Mesendoderm (in vitro differentiated cells): ENCODE data around the gene NUMB. TPM values are rescaled to one million over a fixed set of nuclear protein-coding genes. Genes with fewer than 3 reads are reported as not detected.
A peak's percentile ranks its signal among the peaks of the same experiment; 100 is the strongest.

Experiments
- DNase-seq: peaks from one replicate; pipeline ENCODE4 v3.0.0; 2013
- H2AK5ac ChIP-seq: 2 replicates; pipeline ENCODE4 v1.6.1; 2013; ENCODE audit warnings: low read length, inconsistent platforms
- H2BK120ac ChIP-seq: 2 replicates; pipeline ENCODE4 v1.6.1; 2013; ENCODE audit warnings: low read depth, mild to moderate bottlenecking, low read length, moderate library complexity, mixed read lengths
- H2BK15ac ChIP-seq: replicated peaks from 2 replicates; pipeline ENCODE4 v1.6.1; 2013; ENCODE audit warnings: low read depth, mild to moderate bottlenecking, moderate library complexity
- H2BK5ac ChIP-seq: 2 replicates; pipeline ENCODE4 v1.6.1; 2013; ENCODE audit warnings: low read length, inconsistent platforms
- H3K18ac ChIP-seq: 2 replicates; pipeline ENCODE4 v1.6.1; 2013; ENCODE audit warnings: mild to moderate bottlenecking, low read length, mixed read lengths
- H3K23ac ChIP-seq: one replicate; pipeline ENCODE4 v1.6.1; 2013; ENCODE audit warnings: low read length
- H3K27ac ChIP-seq: 2 replicates; pipeline ENCODE4 v1.5.1; 2013; ENCODE audit warnings: low read depth, mild to moderate bottlenecking, inconsistent platforms, low read length, moderate library complexity
- H3K27me3 ChIP-seq: 2 replicates; pipeline ENCODE4 v1.6.1; 2013; ENCODE audit warnings: low read length, control low read depth, mild to moderate bottlenecking, inconsistent platforms; ENCODE audit not compliant: insufficient read depth, poor library complexity
- H3K36me3 ChIP-seq: 2 replicates; pipeline ENCODE4 v1.6.1; 2013; ENCODE audit warnings: low read length, inconsistent platforms; ENCODE audit not compliant: control insufficient read depth, insufficient read depth
- H3K4ac ChIP-seq: one replicate; pipeline ENCODE4 v1.6.1; 2013; ENCODE audit warnings: low read depth, mild to moderate bottlenecking, low read length, moderate library complexity
- H3K4me1 ChIP-seq: 2 replicates; pipeline ENCODE4 v1.6.1; 2013; ENCODE audit warnings: low read depth, low read length, inconsistent platforms; ENCODE audit not compliant: control insufficient read depth
- H3K4me2 ChIP-seq: 2 replicates; pipeline ENCODE4 v1.6.1; 2013; ENCODE audit warnings: low read length
- H3K4me3 ChIP-seq: 2 replicates; pipeline ENCODE4 v1.5.1; 2013; ENCODE audit warnings: mild to moderate bottlenecking, low read length
- H3K56ac ChIP-seq: one replicate; pipeline ENCODE4 v1.6.1; 2013; ENCODE audit warnings: low read length
- H3K79me1 ChIP-seq: 2 replicates; pipeline ENCODE4 v1.6.1; 2013; ENCODE audit warnings: low read length, inconsistent platforms
- H3K79me2 ChIP-seq: 2 replicates; pipeline ENCODE4 v1.6.1; 2013; ENCODE audit warnings: mild to moderate bottlenecking, low read length; ENCODE audit not compliant: control insufficient read depth, insufficient read depth
- H3K9ac ChIP-seq: 2 replicates; pipeline ENCODE4 v1.6.1; 2013; ENCODE audit warnings: low read length, inconsistent platforms
- H4K5ac ChIP-seq: one replicate; pipeline ENCODE4 v1.6.1; 2013; ENCODE audit warnings: low read length
- H4K8ac ChIP-seq: one replicate; pipeline ENCODE4 v1.6.1; 2013; ENCODE audit warnings: low read depth, mild to moderate bottlenecking, control low read depth, low read length, moderate library complexity
- WGBS: extraction: QIAGEN DNeasy Blood & Tissue Kit; methylation state at CpG from one replicate; pipeline ENCODE4 v1.1.7; 2013; ENCODE audit warnings: low lambda C conversion rate, missing lambda C conversion rate; ENCODE audit not compliant: insufficient coverage; ENCODE audit errors: extremely low coverage; 5-methylcytosine and 5-hydroxymethylcytosine counted together
- small RNA-seq: library from polyadenylated mRNA; stranded (forward); fragments of <200 nt; extraction: miRNeasy Mini kit (QIAGEN cat#:217004); gene quantifications from one replicate; pipeline ENCODE3, GENCODE V24; 2013; ENCODE audit not compliant: insufficient read depth

The NUMB gene

DNA sequence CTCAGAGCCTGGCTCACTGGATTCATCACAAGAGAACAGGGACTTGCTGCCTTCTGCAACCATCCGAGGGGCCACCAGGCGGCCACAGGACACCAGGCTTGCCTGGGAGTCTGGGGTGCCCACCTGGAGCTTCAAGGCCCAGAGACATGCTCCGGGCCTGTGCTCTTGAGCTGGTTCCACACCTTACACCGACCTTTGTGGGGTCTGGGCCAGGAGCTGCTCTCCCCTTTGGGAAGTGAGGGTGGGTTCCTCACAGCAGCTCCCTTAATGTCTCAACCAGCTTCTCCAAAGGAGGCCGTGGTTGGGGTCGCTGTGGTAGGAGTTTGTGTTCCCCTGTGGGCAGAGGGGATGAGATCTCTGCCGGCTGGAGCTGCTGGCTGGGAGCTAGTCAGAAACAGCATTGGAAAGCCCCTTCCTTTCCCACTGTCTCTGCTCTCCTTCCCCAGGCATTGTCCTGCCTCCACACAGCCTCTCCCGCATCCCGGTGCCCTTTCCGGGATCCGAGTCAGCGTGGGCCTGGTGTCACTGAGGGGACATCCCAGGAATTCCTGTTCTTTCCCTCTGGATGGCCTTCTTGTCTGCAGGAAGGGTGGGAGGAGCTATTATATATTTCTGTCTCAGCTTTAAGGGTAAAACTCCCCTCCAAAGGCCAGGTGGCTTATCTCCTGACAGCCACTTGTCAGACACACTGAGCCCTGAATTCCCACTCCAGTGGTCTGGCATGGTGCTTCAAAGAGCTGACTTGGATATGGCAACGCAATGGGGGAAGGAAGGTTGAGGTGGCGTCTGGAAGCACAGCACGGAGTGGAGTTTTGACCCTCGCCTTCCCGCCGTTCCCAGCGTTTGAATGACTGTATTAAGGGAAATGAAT, 226.1 kb downstream of the NUMB start:
- peak; percentile 81 for DNase-seq
- Histone ChIP-seq H3K18ac (peak overlapping the region; percentile 40), H4K5ac (no peak overlapping the region), H2BK120ac (no peak overlapping the region), H3K4me3 (no peak overlapping the region), H3K56ac (no peak overlapping the region), H3K4me2 (no peak overlapping the region), H3K4ac (no peak overlapping the region), H3K79me1 (no peaks in the 10 kb centered on the region), H3K79me2 (no peaks in the 10 kb centered on the region), H2AK5ac (no peak overlapping the region), H3K9ac (peak overlapping the region; percentile 23), H3K23ac (peak overlapping the region; percentile 34), H2BK15ac (no peak overlapping the region), H3K27me3 (peaks cover 7% of the 10 kb centered on the region), H4K8ac (no peak overlapping the region), H2BK5ac (no peak overlapping the region), H3K27ac (peak overlapping the region; percentile 30), H3K4me1 (peaks cover 5% of the 10 kb centered on the region), H3K36me3 (no peaks in the 10 kb centered on the region)
- no CpG with 5 or more reads among the region's 19 CpGs for WGBS

DNA sequence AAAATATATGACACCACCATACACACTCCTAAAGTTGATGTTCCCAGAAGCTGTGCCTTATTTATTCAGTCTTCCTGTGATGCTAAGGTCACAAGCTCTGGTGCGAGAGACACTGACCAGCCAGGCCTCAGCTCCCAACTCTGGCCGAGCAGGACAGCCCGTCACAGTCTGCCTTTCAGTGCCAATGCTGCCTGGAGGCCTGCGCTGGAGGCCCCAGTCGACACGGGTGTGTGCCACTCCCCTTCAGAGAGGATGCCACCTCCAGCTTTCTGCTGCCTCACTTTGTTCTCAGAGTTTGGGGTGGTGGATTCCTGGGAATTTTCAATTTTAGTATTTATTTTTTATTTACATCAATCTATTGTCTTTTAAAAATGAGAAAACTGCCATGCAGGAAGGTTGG, 228.3 kb downstream of the NUMB start:
- Histone ChIP-seq H4K5ac (no peak overlapping the region), H3K9ac (no peak overlapping the region)

DNA sequence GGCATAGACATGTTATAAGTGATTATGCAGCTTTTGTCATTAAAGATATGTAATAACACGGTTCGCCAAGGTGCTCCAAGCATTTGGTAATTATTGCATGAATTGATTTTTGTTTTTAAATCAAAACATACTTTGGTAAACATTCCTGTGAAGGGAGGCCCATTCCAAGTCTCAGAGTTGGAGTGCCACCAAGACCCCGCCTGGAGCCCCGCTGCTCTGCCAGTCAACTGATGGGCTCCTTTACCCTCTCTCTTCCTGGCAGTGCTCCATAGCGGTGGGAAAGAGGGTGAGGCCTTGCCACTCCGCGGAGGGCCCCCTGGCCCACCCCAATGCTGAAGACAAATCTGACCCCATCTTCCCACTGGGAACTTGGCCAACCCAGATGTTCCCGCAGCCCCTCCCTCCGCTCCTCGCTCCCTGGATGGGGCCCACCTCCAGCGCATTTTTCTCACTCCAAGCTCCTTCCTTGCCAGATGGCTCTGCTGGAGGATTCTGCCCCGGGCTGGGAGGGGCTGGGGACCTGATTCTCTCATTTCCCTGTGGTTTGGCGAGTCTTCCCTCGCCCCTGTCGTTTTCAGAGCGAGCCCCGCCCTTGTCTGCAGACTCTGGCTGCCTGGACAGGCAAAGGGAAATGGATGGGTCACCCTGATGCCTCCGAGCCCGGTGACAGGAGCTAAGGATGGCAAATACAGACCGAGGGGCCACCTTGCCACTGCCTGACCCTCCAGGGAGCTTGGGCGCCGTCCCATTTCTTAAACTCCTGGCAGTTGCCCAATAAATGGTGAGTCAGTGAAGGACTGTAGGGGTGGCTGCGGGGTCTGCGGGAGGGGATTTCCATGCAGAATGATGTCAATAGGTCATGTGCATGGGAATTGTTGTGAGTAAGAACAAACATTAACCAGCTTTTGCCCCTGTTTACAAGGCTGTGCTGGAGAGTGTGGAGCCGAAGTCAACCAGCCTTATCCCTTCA, 230.2 kb downstream of the NUMB start:
- Histone ChIP-seq H3K4me2 (no peak overlapping the region), H2BK120ac (no peak overlapping the region), H3K27ac (no peak overlapping the region), H3K4me1 (no peaks in the 10 kb centered on the region), H3K4ac (no peak overlapping the region), H3K27me3 (no peaks in the 10 kb centered on the region), H3K4me3 (no peak overlapping the region), H4K5ac (no peak overlapping the region), H3K9ac (no peak overlapping the region), H3K23ac (no peak overlapping the region), H3K36me3 (no peaks in the 10 kb centered on the region), H3K18ac (no peak overlapping the region), H4K8ac (no peak overlapping the region), H2BK5ac (no peak overlapping the region), H2BK15ac (no peak overlapping the region), H2AK5ac (no peak overlapping the region), H3K79me1 (no peaks in the 10 kb centered on the region), H3K56ac (no peak overlapping the region), H3K79me2 (no peaks in the 10 kb centered on the region)
- no CpG with 5 or more reads among the region's 25 CpGs for WGBS
- DNase-seq, result peak; percentile 27

More for the DNA sequence above, 228.3 kb downstream of the NUMB start:
- no CpG with 5 or more reads among the region's 6 CpGs for WGBS
- H3K27ac ChIP-seq, result no peak overlapping the region
- H2BK5ac ChIP-seq, result no peak overlapping the region
- H2BK120ac ChIP-seq, result no peak overlapping the region
- peaks cover 1% of the 10 kb centered on the region for H3K4me1 ChIP-seq
- H3K4me2 ChIP-seq, result no peak overlapping the region
- no peaks in the 10 kb centered on the region for H3K36me3 ChIP-seq
- H3K27me3 ChIP-seq, result no peaks in the 10 kb centered on the region
- no peaks in the 10 kb centered on the region for H3K79me2 ChIP-seq
- H3K4ac ChIP-seq, result no peak overlapping the region
- H2AK5ac ChIP-seq, result no peak overlapping the region
- H3K4me3 ChIP-seq, result no peak overlapping the region
- no peak overlapping the region for H2BK15ac ChIP-seq
- no peak for DNase-seq
- H3K23ac ChIP-seq, result no peak overlapping the region
- no peak overlapping the region for H3K18ac ChIP-seq
- no peaks in the 10 kb centered on the region for H3K79me1 ChIP-seq
- no peak overlapping the region for H4K8ac ChIP-seq
- H3K56ac ChIP-seq, result no peak overlapping the region

DNA sequence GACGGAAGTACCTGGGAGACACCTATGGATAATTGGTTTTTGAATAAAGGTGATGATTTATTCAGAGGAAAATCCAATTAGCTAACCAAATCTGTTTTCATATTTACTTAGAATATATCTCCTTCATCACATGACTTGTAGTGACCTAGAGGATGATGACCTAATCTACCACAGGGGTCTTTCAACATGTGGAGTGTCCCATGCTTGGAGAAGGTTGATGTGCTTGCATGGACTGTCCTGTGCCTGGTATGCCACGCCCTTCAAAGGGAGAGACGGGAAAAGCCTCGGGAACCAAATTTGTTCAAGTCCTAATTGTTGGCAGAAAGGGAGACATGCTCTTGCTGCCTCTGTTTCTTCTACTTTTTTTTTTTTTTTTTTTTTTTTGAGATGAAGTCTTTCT, 232.8 kb downstream of the NUMB start:
- no peaks in the 10 kb centered on the region for H3K79me1 ChIP-seq
- WGBS, result no CpG with 5 or more reads among the region's 4 CpGs
- H2BK5ac ChIP-seq, result no peak overlapping the region
- H3K79me2 ChIP-seq, result no peaks in the 10 kb centered on the region
- H3K27ac ChIP-seq, result no peak overlapping the region
- no peak overlapping the region for H3K18ac ChIP-seq
- DNase-seq, result no peak
- no peak overlapping the region for H3K23ac ChIP-seq
- no peak overlapping the region for H2BK120ac ChIP-seq
- no peak overlapping the region for H3K4ac ChIP-seq
- peaks cover 2% of the 10 kb centered on the region for H3K4me1 ChIP-seq
- H3K4me2 ChIP-seq, result no peak overlapping the region
- H3K56ac ChIP-seq, result no peak overlapping the region
- H3K4me3 ChIP-seq, result no peak overlapping the region
- H3K9ac ChIP-seq, result no peak overlapping the region
- no peak overlapping the region for H4K8ac ChIP-seq
- peaks cover 1% of the 10 kb centered on the region for H3K36me3 ChIP-seq
- H2AK5ac ChIP-seq, result no peak overlapping the region
- H4K5ac ChIP-seq, result no peak overlapping the region
- no peak overlapping the region for H2BK15ac ChIP-seq
- no peaks in the 10 kb centered on the region for H3K27me3 ChIP-seq

Small RNA genes within 50 kb of the gene (small RNA-seq; reads per million reads assigned to genes)
- not detected for gene RNU6-419P
